H1 (cell line): Measurements from ENCODE around the gene CD69. TPM values are rescaled to one million over a fixed set of nuclear protein-coding genes. Genes with fewer than 3 reads are reported as not detected.
A peak's percentile ranks its signal among the peaks of the same experiment; 100 is the strongest.

Experiments used
- CTCF ChIA-PET: fragments of 300-600 bp; sonication (Branson Sonifier 250); formaldehyde crosslinking; loops from one replicate; lab custom pipeline; 2021; ENCODE audit not compliant: partially characterized antibody; lab: Charles Lee
- POLR2A ChIA-PET: fragments of 300-600 bp; sonication (Branson Sonifier 250); formaldehyde crosslinking; loops from one replicate; lab custom pipeline; 2021; ENCODE audit warnings: inconsistent platforms; ENCODE audit not compliant: partially characterized antibody; lab: Charles Lee
- DNase-seq, 2 experiments: peaks; one replicate each; pipeline versions ENCODE4 v3.0.0 to v3.0.0-alpha.2; 2010 to 2022; ENCODE audit warnings: low spot score in 2 of 2, low read depth in 1 of 2, mixed read lengths in 1 of 2
- FAIRE-seq: peaks from 2 replicates; lab custom pipeline; 2011; peaks lifted over from hg19 to GRCh38; lab: Jason Lieb, UNC
- H2AFZ ChIP-seq: 2 replicates; pipeline ENCODE4 v1.8.1; 2012; ENCODE audit warnings: low read length, inconsistent platforms
- H2AK5ac ChIP-seq: 2 replicates; pipeline ENCODE4 v1.6.1; 2013; ENCODE audit warnings: low read depth, low read length
- H2BK120ac ChIP-seq: replicated peaks from 2 replicates; pipeline ENCODE3; 2013; ENCODE audit warnings: low read depth, low read length, inconsistent platforms
- H2BK12ac ChIP-seq: 2 replicates; pipeline ENCODE4 v1.6.1; 2013; ENCODE audit warnings: low read depth, low read length
- H2BK15ac ChIP-seq: 2 replicates; pipeline ENCODE4 v1.6.1; 2013; ENCODE audit warnings: low read length
- H2BK20ac ChIP-seq: 2 replicates; pipeline ENCODE4 v1.6.1; 2013; ENCODE audit warnings: low read length
- H2BK5ac ChIP-seq: 2 replicates; pipeline ENCODE4 v1.6.1; 2013; ENCODE audit warnings: low read depth, low read length
- H3K14ac ChIP-seq: 2 replicates; pipeline ENCODE4 v1.6.1; 2013; ENCODE audit warnings: inconsistent platforms; ENCODE audit not compliant: insufficient read length
- H3K18ac ChIP-seq: 2 replicates; pipeline ENCODE4 v1.6.1; 2013; ENCODE audit warnings: low read length; ENCODE audit errors: extremely low read depth
- H3K23ac ChIP-seq: 2 replicates; pipeline ENCODE4 v1.6.1; 2013; ENCODE audit warnings: inconsistent platforms; ENCODE audit not compliant: insufficient read length
- H3K23me2 ChIP-seq: 2 replicates; pipeline ENCODE4 v1.6.1; 2013; ENCODE audit warnings: low read depth, low read length
- H3K27ac ChIP-seq: 2 replicates; pipeline ENCODE4 v1.6.1; 2011; ENCODE audit warnings: low read depth, low read length, inconsistent platforms
- H3K27me3 ChIP-seq, 4 experiments: replicated peaks in 1 of 4; 1 replicate in 1 of 4; 2 replicates in 3 of 4; pipeline versions ENCODE4 v1.6.1 to v1.8.1; 2011 to 2013; ENCODE audit warnings: low read length in 3 of 4, mild to moderate bottlenecking in 3 of 4, inconsistent platforms in 2 of 4, mixed read lengths in 2 of 4, moderate library complexity in 1 of 4; ENCODE audit not compliant: control insufficient read depth in 3 of 4, insufficient read depth in 3 of 4; ENCODE audit errors: extremely low read depth in 1 of 4
- H3K36me3 ChIP-seq, 4 experiments: 2 replicates each; pipeline versions ENCODE4 v1.6.1 to v1.8.1; 2011 to 2013; ENCODE audit warnings: mild to moderate bottlenecking in 4 of 4, low read length in 3 of 4, moderate library complexity in 2 of 4, control low read depth in 1 of 4, inconsistent platforms in 1 of 4; ENCODE audit not compliant: insufficient read depth in 4 of 4, control insufficient read depth in 2 of 4
- H3K4ac ChIP-seq: replicated peaks from 2 replicates; pipeline ENCODE3; 2013; ENCODE audit warnings: low read length, low read depth, mixed read lengths, inconsistent platforms; ENCODE audit not compliant: insufficient read length
- H3K4me1 ChIP-seq, 4 experiments: replicated peaks in 1 of 4; 1 replicate in 1 of 4; 2 replicates in 3 of 4; pipeline versions ENCODE4 v1.6.1 to v1.8.1; 2011 to 2013; ENCODE audit warnings: low read length in 3 of 4, inconsistent platforms in 2 of 4, mixed read lengths in 1 of 4; ENCODE audit not compliant: insufficient read depth in 4 of 4, control insufficient read depth in 3 of 4
- H3K4me2 ChIP-seq, 2 experiments: 2 replicates each; pipeline versions ENCODE4 v1.6.1 to v1.8.1; 2011 to 2013; ENCODE audit warnings: low read depth in 2 of 2, low read length in 2 of 2, control low read depth in 1 of 2, inconsistent platforms in 1 of 2, mild to moderate bottlenecking in 1 of 2; ENCODE audit not compliant: insufficient read depth in 1 of 2
- H3K4me3 ChIP-seq, 4 experiments: fragments of 200-600, 300-600 bp in 1 of 4; sonication (generic), shearing (Covaris generic), sonication (Bioruptor Twin) in 1 of 4; 2 replicates each; pipeline versions ENCODE4 v1.5.1 to v1.8.1; 2011 to 2016; ENCODE audit warnings: low read length in 4 of 4, low read depth in 3 of 4, control low read depth in 2 of 4, inconsistent platforms in 2 of 4, mild to moderate bottlenecking in 2 of 4, mixed read lengths in 1 of 4, moderate library complexity in 1 of 4; ENCODE audit not compliant: insufficient read depth in 2 of 4; ENCODE audit errors: extremely low read depth in 1 of 4
- H3K56ac ChIP-seq: replicated peaks from 2 replicates; pipeline ENCODE3; 2013; ENCODE audit warnings: low read depth, mild to moderate bottlenecking, mixed read lengths, low read length, inconsistent platforms; ENCODE audit not compliant: insufficient read length
- H3K79me1 ChIP-seq: 2 replicates; pipeline ENCODE4 v1.6.1; 2013; ENCODE audit warnings: low read depth, low read length, control low read depth
- H3K79me2 ChIP-seq, 2 experiments: 2 replicates each; pipeline versions ENCODE4 v1.6.1 to v1.8.1; 2012 to 2013; ENCODE audit warnings: low read length in 2 of 2, mild to moderate bottlenecking in 2 of 2, inconsistent platforms in 1 of 2; ENCODE audit not compliant: insufficient read depth in 2 of 2, control insufficient read depth in 1 of 2
- H3K9ac ChIP-seq, 4 experiments: replicated peaks in 1 of 4; 1 replicate in 1 of 4; 2 replicates in 3 of 4; pipeline versions ENCODE4 v1.6.1 to v1.8.1; 2011 to 2013; ENCODE audit warnings: low read depth in 3 of 4, low read length in 3 of 4, control low read depth in 2 of 4, mild to moderate bottlenecking in 2 of 4, moderate library complexity in 2 of 4, inconsistent platforms in 1 of 4; ENCODE audit errors: extremely low read depth in 1 of 4
- H3K9me3 ChIP-seq, 2 experiments: 2 replicates each; pipeline versions ENCODE4 v1.6.1 to v1.8.1; 2012 to 2013; ENCODE audit warnings: mild to moderate bottlenecking in 2 of 2, moderate library complexity in 2 of 2, control low read depth in 1 of 2, inconsistent platforms in 1 of 2, low read depth in 1 of 2, low read length in 1 of 2, mixed read lengths in 1 of 2; ENCODE audit not compliant: insufficient read depth in 2 of 2
- H4K20me1 ChIP-seq, 2 experiments: replicated peaks in 1 of 2; 2 replicates each; pipeline versions ENCODE3 to v1.8.1; 2011 to 2013; ENCODE audit warnings: inconsistent platforms in 2 of 2, low read length in 2 of 2, mild to moderate bottlenecking in 1 of 2; ENCODE audit not compliant: insufficient read depth in 2 of 2, control insufficient read depth in 1 of 2
- H4K5ac ChIP-seq: 2 replicates; pipeline ENCODE4 v1.6.1; 2013; ENCODE audit warnings: low read length, low read depth, mixed read lengths, inconsistent platforms; ENCODE audit not compliant: insufficient read length
- H4K8ac ChIP-seq: 2 replicates; pipeline ENCODE4 v1.8.0; 2013; ENCODE audit warnings: mild to moderate bottlenecking, moderate library complexity, low read length, inconsistent platforms; ENCODE audit not compliant: insufficient read depth; ENCODE audit errors: extremely low read depth
- H4K91ac ChIP-seq: replicated peaks from 2 replicates; pipeline ENCODE3; 2013; ENCODE audit warnings: low read length, mixed read lengths, inconsistent platforms; ENCODE audit not compliant: insufficient read length
- ASH2L ChIP-seq: fragments of 200-600, 300-600 bp; sonication (generic); IDR thresholded peaks from one replicate; pipeline ENCODE4 v1.7.1; 2017; ENCODE audit warnings: low read length
- BRCA1 ChIP-seq: IDR thresholded peaks from 2 replicates; pipeline ENCODE4 v1.6.1; 2012; ENCODE audit warnings: low read depth, low read length, improper control_type of control experiment
- CEBPB ChIP-seq: IDR thresholded peaks from 2 replicates; pipeline ENCODE4 v1.6.1; 2012; ENCODE audit warnings: low read depth, low read length
- CHD1 ChIP-seq: IDR thresholded peaks from 2 replicates; pipeline ENCODE4 v1.6.1; 2012; ENCODE audit warnings: low read depth, low read length, improper control_type of control experiment
- CTBP2 ChIP-seq: IDR thresholded peaks from 2 replicates; pipeline ENCODE4 v1.7.0; 2011; ENCODE audit warnings: borderline replicate concordance, mild to moderate bottlenecking, moderate library complexity, mixed read lengths, low read length; ENCODE audit not compliant: insufficient read depth, insufficient read length
- FOSL1 ChIP-seq: IDR thresholded peaks from 2 replicates; pipeline ENCODE4 v1.6.1; 2011; ENCODE audit warnings: mild to moderate bottlenecking, low read depth, low read length, moderate library complexity; ENCODE audit not compliant: insufficient read depth
- SIX5 ChIP-seq: IDR thresholded peaks from 2 replicates; pipeline ENCODE4 v1.6.1; 2011; ENCODE audit warnings: mild to moderate bottlenecking, low read depth, low read length
- TAF7 ChIP-seq: optimal IDR thresholded peaks from 2 replicates; pipeline ENCODE3; 2011; ENCODE audit warnings: low read depth, mild to moderate bottlenecking, inconsistent platforms, low read length, moderate library complexity, borderline replicate concordance
- WGBS, 2 experiments: shearing (Covaris generic) in 1 of 2; methylation state at CpG; one replicate each; pipeline versions ENCODE4 v1.1.6 to v1.1.7; 2013 to 2015; ENCODE audit warnings: low lambda C conversion rate in 2 of 2, mixed read lengths in 2 of 2, inconsistent platforms in 1 of 2, low coverage in 1 of 2, missing lambda C conversion rate in 1 of 2; ENCODE audit not compliant: insufficient replicate concordance in 2 of 2, insufficient coverage in 1 of 2, insufficient read length in 1 of 2; ENCODE audit errors: extremely low coverage in 1 of 2, missing lambda C conversion rate in 1 of 2; 5-methylcytosine and 5-hydroxymethylcytosine counted together
- polyA plus RNA-seq, 7 experiments: library from polyadenylated mRNA; depleted of rRNA in 3 of 7; stranded (reverse) in 5 of 7; unstranded in 2 of 7; fragments of >200 nt in 5 of 7; fragments of 200-250 nt in 2 of 7; gene quantifications; 1 replicate in 5 of 7; 2 replicates in 1 of 7; 4 replicates in 1 of 7; pipeline versions ENCODE4 v1.2.1 to v1.2.3, GENCODE V29; 2011 to 2013; ENCODE audit warnings: missing spikeins in 2 of 7, mixed read lengths in 2 of 7
- total RNA-seq: library from RNA; stranded (reverse); fragmentation: NEBNext Ultra II Directional; extraction: Animal tissue kit (Norgen Biotek cat#: 25700); gene quantifications from 2 replicates; pipeline ENCODE4 v1.2.1, GENCODE V29; 2021

The CD69 gene
- total and polyA plus RNA-seq, 2 of the 8 experiments (the other 6 are each of a cell fraction or from before 2014, with no cell fraction given), result not detected

DNA sequence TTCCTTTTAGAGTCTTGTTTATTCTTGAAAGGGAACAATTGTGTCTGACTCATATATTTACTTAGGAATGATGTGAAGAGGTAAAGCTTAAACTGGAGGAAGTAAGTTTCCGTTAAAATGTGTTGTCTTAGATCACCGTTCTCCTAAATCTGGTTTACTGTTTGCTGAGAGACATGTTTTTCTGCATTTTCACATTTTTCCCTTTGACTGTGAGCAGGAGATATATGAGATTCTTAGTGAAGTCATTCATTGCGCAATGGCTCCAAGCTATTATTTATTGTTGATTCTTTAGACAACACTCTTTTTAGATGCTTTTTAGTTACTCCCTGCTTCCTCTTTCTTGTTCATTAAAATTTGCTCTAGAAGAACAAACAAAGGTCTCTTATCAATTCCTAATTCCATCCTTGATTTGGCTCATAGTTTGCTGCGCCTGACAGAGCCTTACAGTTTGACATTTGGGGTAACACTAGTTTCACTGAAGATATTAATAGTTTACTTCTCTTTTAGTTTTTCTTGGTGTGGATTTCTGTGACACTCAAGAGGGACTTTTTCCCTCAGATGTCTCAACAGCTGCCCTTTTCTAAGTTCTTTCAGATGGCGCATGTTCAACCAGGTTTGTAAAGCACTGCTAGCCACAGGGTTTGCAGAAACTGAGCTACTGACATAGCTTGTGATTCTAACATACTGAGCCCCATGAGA, 39.2 kb downstream of the CD69 start:
- no peak overlapping the region for H3K4me3 ChIP-seq
- POLR2A ChIA-PET, result no interaction called here
- H2BK120ac ChIP-seq, result no peak overlapping the region
- H2BK20ac ChIP-seq, result no peak overlapping the region
- no peak overlapping the region for H2BK5ac ChIP-seq
- H2AFZ ChIP-seq, result no peak overlapping the region
- no peak for TF ChIP-seq CTBP2
- no peak for TF ChIP-seq BRCA1
- no peak for TF ChIP-seq FOSL1
- TF ChIP-seq TAF7, result no peak
- peak; percentile 95 for TF ChIP-seq CEBPB
- TF ChIP-seq ASH2L, result no peak
- TF ChIP-seq CHD1, result no peak
- no peak for TF ChIP-seq SIX5
- no peak overlapping the region for H3K27ac ChIP-seq
- H3K27me3 ChIP-seq, result no peaks in the 10 kb centered on the region
- no peak overlapping the region for H4K91ac ChIP-seq
- H3K79me1 ChIP-seq, result no peaks in the 10 kb centered on the region
- H3K9ac ChIP-seq, result no peak overlapping the region
- H4K5ac ChIP-seq, result no peak overlapping the region
- H3K4ac ChIP-seq, result no peak overlapping the region
- H3K56ac ChIP-seq, result no peak overlapping the region
- no peaks in the 10 kb centered on the region for H3K23me2 ChIP-seq
- no peak overlapping the region for H3K4me2 ChIP-seq
- H2AK5ac ChIP-seq, result no peak overlapping the region
- no peak overlapping the region for H3K14ac ChIP-seq
- H4K20me1 ChIP-seq, result no peaks in the 10 kb centered on the region
- H2BK12ac ChIP-seq, result no peak overlapping the region
- 90% methylated on average over 5 of the region's 5 CpGs; no CpG with 5 or more reads in 1 of the 2 experiments for WGBS, 2 experiments
- CTCF ChIA-PET, result interaction anchor here (0.7 to 3.6 kb wide), 4 partner anchors 14 to 166 kb away, joined by 3 to 16 read pairs (median 3); no protein-coding TSS in a partner anchor
- no peak overlapping the region for H4K8ac ChIP-seq
- no peaks in the 10 kb centered on the region for H3K9me3 ChIP-seq
- FAIRE-seq (no peak), DNase-seq (no peak)
- no peak overlapping the region for H3K18ac ChIP-seq
- H3K79me2 ChIP-seq, result no peaks in the 10 kb centered on the region
- H3K23ac ChIP-seq, result no peak overlapping the region
- no peaks in the 10 kb centered on the region for H3K4me1 ChIP-seq
- no peak overlapping the region for H2BK15ac ChIP-seq
- H3K36me3 ChIP-seq, result no peaks in the 10 kb centered on the region
